ENCODE results near the gene CLIP3. TPM values are rescaled to one million over a fixed set of nuclear protein-coding genes. Genes with fewer than 3 reads are reported as not detected.

Gene CLIP3
- total RNA-seq, 4 donors from 2014 or later, result 2.2 to 3.0 (median 2.7) TPM

GRCh38 chr19:36059180-36059910 lies 26.7 kb upstream of the CLIP3 start:
- no peak for DNase-seq (ENCODE audit: low spot score in 2 of 2)
- H3K4me3 ChIP-seq, result no peak overlapping the region
- H3K4me1 ChIP-seq, result peaks cover 19% of the 10 kb centered on the region
- H3K27ac ChIP-seq, result no peak overlapping the region
- H3K27me3 ChIP-seq, result no peaks in the 10 kb centered on the region
- TF ChIP-seq CTCF (IDR thresholded peaks at IDR 0.05), result no peak
- TF ChIP-seq POLR2A (IDR thresholded peaks at IDR 0.05), result no peak
- no peak for TF ChIP-seq EP300 (IDR thresholded peaks at IDR 0.05)
- TF ChIP-seq POLR2AphosphoS5 (IDR thresholded peaks at IDR 0.05), result no peak
- no peaks in the 10 kb centered on the region for H3K9me3 ChIP-seq
- WGBS, result 82% methylated on average over 6 of the region's 6 CpGs
- H3K36me3 ChIP-seq, result no peaks in the 10 kb centered on the region

GRCh38 chr19:36058481-36059179 lies 26.0 kb upstream of the CLIP3 start:
- Histone ChIP-seq H3K9me3 (no peaks in the 10 kb centered on the region), H3K36me3 (no peaks in the 10 kb centered on the region), H3K27me3 (no peaks in the 10 kb centered on the region), H3K27ac (no peak overlapping the region), H3K4me1 (peaks cover 19% of the 10 kb centered on the region), H3K4me3 (no peak overlapping the region)
- no peak for DNase-seq (ENCODE audit: low spot score in 2 of 2)
- no peak for TF ChIP-seq POLR2AphosphoS5 (IDR thresholded peaks at IDR 0.05)
- no peak for TF ChIP-seq EP300 (IDR thresholded peaks at IDR 0.05)
- no peak for TF ChIP-seq CTCF (IDR thresholded peaks at IDR 0.05)
- no peak for TF ChIP-seq POLR2A (IDR thresholded peaks at IDR 0.05)
- WGBS, result 89% methylated on average over 12 of the region's 12 CpGs

GRCh38 chr19:36054733-36055686 lies 22.3 kb upstream of the CLIP3 start, which contains the start of gene WDR62:
TSS of gene WDR62 (plus strand) at chr19:36054897. CDS start at chr19:36054972, 75 bp downstream.
- Histone ChIP-seq H3K9me3 (no peaks in the 10 kb centered on the region), H3K36me3 (no peaks in the 10 kb centered on the region), H3K4me1 (peaks cover 19% of the 10 kb centered on the region), H3K27ac (peak within 1 kb of the TSS; percentile 94), H3K4me3 (peak within 1 kb of the TSS; percentile 76), H3K27me3 (no peaks in the 10 kb centered on the region)
- TF ChIP-seq POLR2A (IDR thresholded peaks at IDR 0.05) (no peak), CTCF (IDR thresholded peaks at IDR 0.05) (no peak), EP300 (IDR thresholded peaks at IDR 0.05) (no peak), POLR2AphosphoS5 (IDR thresholded peaks at IDR 0.05) (no peak)
- peak; percentile 96 to 97 for DNase-seq (ENCODE audit: low spot score in 2 of 2)
- WGBS, result under 1% methylated on average over 30 of the region's 76 CpGs

- WGBS, result 0% methylated on average over 50 of the region's 56 CpGs
- peak; percentile 42 to 51 for TF ChIP-seq CTCF (IDR thresholded peaks at IDR 0.05)
- TF ChIP-seq EP300 (IDR thresholded peaks at IDR 0.05), result no peak
- TF ChIP-seq POLR2A (IDR thresholded peaks at IDR 0.05), result no peak
- TF ChIP-seq POLR2AphosphoS5 (IDR thresholded peaks at IDR 0.05), result peak; percentile 36 to 96 (median 74)
- Histone ChIP-seq H3K36me3 (no peaks in the 10 kb centered on the region), H3K27ac (peak within 1 kb of the TSS; percentile 94), H3K4me3 (peak within 1 kb of the TSS; percentile 76), H3K9me3 (no peaks in the 10 kb centered on the region), H3K27me3 (no peaks in the 10 kb centered on the region), H3K4me1 (peaks cover 19% of the 10 kb centered on the region)
- DNase-seq (ENCODE audit: low spot score in 2 of 2), result peak; percentile 100
These were observed 21.6 kb upstream of the CLIP3 start, which contains the start of gene THAP8 for GRCh38 chr19:36054119-36054732. TSS of gene THAP8 (minus strand) at chr19:36054285. CDS start at chr19:36054217, 68 bp downstream.

Measured in suprapubic skin (tissue), 4 donors.